KG1 (cell line): ENCODE results near the gene VAPA.
"Not testable (repeated sequence)": the region's sequence is repeated elsewhere in the genome, so short reads cannot be mapped to it uniquely, and the experiment has no call there.

Experiments used
- DNase-seq: peaks from one replicate; lab custom pipeline; 2025; lab: John Stamatoyannopoulos, UW

Gene VAPA

GRCh38 chr18:9886005-9886348 is 27.8 kb upstream of the VAPA start:
- DNase-seq = no peak

GRCh38 chr18:9887992-9888391 is 25.8 kb upstream of the VAPA start:
- DNase-seq = no peak

- no peak for DNase-seq
Observed at GRCh38 chr18:9890196-9890595, 23.6 kb upstream of the VAPA start.

- DNase-seq = no peak
Observed at GRCh38 chr18:9890957-9891356, 22.9 kb upstream of the VAPA start.

GRCh38 chr18:9891515-9891914 is 22.3 kb upstream of the VAPA start:
- DNase-seq = not testable (repeated sequence)

GRCh38 chr18:9894454-9895068 is 19.3 kb upstream of the VAPA start:
- no peak for DNase-seq

GRCh38 chr18:9897129-9897528 is 16.7 kb upstream of the VAPA start:
- DNase-seq = no peak

GRCh38 chr18:9897787-9898291 is 16.0 kb upstream of the VAPA start:
- DNase-seq = not testable (repeated sequence)

- DNase-seq = peak; percentile 19
Observed at GRCh38 chr18:9898792-9899549, 14.8 kb upstream of the VAPA start.

GRCh38 chr18:9899550-9899930 is 14.3 kb upstream of the VAPA start:
- not testable (repeated sequence) for DNase-seq

GRCh38 chr18:9900699-9901098 is 13.1 kb upstream of the VAPA start:
- no peak for DNase-seq

- DNase-seq = no peak
Observed at GRCh38 chr18:9901377-9901776, 12.4 kb upstream of the VAPA start.

- not testable (repeated sequence) for DNase-seq
Observed at GRCh38 chr18:9902264-9902663, 11.6 kb upstream of the VAPA start.

GRCh38 chr18:9902832-9903231 is 11.0 kb upstream of the VAPA start:
- no peak for DNase-seq

- DNase-seq = no peak
Observed at GRCh38 chr18:9905401-9905922, 8.4 kb upstream of the VAPA start.

GRCh38 chr18:9906481-9906880 is 7.3 kb upstream of the VAPA start:
- no peak for DNase-seq

- no peak for DNase-seq
Observed at GRCh38 chr18:9907867-9908266, 5.9 kb upstream of the VAPA start.

GRCh38 chr18:9910071-9910470 is 3.7 kb upstream of the VAPA start:
- DNase-seq = no peak

- no peak for DNase-seq
Observed at GRCh38 chr18:9910661-9911060, 3.2 kb upstream of the VAPA start.

- DNase-seq = no peak
Observed at GRCh38 chr18:9911226-9911625, 2.6 kb upstream of the VAPA start.

- not testable (repeated sequence) for DNase-seq
Observed at GRCh38 chr18:9912285-9912684, 1.5 kb upstream of the VAPA start.

GRCh38 chr18:9913151-9913525 is 678 bp upstream of the VAPA start:
- DNase-seq = no peak

- DNase-seq = no peak
Observed at GRCh38 chr18:9914334-9914583, 443 bp downstream of the VAPA start.
